ENCODE data around the gene C1orf146.
"Not testable (repeated sequence)": the region's sequence is repeated elsewhere in the genome, so short reads cannot be mapped to it uniquely, and the experiment has no call there.

The C1orf146 gene

DNA sequence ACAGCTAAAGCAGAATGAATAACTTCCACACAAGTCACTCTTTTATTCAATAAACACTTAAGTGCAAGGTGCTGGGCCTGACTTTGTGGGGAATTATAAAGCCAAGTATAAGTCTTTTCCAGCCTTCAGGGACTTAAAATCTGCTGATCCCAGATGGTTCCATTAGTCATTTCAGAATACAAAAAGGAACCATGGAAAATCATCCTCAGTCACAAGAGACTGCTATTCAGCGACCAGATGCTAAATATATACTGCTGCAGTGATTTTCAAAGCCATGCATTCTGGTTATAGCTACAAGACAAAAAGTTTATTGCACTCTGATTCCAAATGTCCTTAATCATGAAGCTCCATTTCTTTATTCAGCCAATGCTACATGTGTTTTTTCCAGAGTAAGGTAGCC, 55.3 kb downstream of the C1orf146 start:
- TF ChIP-seq ZFX (IDR thresholded peaks at IDR 0.05) = no peak
- TF ChIP-seq, protein P1, sequence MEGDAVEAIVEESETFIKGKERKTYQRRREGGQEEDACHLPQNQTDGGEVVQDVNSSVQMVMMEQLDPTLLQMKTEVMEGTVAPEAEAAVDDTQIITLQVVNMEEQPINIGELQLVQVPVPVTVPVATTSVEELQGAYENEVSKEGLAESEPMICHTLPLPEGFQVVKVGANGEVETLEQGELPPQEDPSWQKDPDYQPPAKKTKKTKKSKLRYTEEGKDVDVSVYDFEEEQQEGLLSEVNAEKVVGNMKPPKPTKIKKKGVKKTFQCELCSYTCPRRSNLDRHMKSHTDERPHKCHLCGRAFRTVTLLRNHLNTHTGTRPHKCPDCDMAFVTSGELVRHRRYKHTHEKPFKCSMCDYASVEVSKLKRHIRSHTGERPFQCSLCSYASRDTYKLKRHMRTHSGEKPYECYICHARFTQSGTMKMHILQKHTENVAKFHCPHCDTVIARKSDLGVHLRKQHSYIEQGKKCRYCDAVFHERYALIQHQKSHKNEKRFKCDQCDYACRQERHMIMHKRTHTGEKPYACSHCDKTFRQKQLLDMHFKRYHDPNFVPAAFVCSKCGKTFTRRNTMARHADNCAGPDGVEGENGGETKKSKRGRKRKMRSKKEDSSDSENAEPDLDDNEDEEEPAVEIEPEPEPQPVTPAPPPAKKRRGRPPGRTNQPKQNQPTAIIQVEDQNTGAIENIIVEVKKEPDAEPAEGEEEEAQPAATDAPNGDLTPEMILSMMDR (conservative IDR thresholded peaks at IDR 0.05) = no peak
- H3K27ac ChIP-seq = no peak overlapping the region

DNA sequence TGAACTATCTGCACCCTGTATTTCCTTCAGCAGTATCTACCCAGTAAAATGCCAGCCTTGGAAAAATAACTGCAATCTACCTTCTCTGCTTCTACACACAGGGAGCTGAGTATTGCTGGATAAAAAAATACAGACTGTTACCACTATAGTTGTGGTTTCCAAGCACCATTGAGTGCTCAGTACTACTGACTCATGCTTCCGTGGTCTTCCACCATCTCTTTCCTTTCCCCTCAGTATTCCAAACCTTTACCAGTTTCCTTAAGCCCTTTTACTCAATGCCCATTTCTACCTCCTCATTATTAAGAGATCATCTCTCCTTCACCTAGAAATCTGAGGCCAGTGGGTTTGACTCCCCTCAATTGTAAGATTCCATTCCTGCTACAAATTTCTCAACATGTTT, 57.2 kb downstream of the C1orf146 start:
- TF ChIP-seq, protein P1 (conservative IDR thresholded peaks at IDR 0.05) = no peak
- TF ChIP-seq ZFX (IDR thresholded peaks at IDR 0.05) = no peak
- no peak overlapping the region for H3K27ac ChIP-seq

DNA sequence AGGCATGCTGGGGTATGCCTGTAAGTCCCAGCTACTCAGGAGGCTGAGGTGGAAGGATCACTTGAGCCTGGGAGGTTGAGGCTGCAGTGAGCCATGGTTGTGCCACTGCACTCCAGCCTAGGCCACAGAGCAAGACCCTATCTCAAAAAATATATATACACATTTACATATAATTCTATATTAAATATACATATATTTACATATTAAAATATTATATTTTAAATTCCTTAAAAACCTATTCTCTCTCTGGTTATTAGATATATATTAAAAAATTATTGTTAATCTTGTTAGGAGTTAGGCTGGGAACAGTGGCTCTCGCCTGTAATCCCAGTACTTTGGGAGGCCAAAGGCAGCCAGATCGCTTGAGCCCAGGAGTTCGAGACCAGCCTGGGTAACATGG, 58.4 kb downstream of the C1orf146 start:
- no peak overlapping the region for H3K27ac ChIP-seq
- no peak for TF ChIP-seq ZFX (IDR thresholded peaks at IDR 0.05)
- TF ChIP-seq, protein P1 (conservative IDR thresholded peaks at IDR 0.05) = no peak

DNA sequence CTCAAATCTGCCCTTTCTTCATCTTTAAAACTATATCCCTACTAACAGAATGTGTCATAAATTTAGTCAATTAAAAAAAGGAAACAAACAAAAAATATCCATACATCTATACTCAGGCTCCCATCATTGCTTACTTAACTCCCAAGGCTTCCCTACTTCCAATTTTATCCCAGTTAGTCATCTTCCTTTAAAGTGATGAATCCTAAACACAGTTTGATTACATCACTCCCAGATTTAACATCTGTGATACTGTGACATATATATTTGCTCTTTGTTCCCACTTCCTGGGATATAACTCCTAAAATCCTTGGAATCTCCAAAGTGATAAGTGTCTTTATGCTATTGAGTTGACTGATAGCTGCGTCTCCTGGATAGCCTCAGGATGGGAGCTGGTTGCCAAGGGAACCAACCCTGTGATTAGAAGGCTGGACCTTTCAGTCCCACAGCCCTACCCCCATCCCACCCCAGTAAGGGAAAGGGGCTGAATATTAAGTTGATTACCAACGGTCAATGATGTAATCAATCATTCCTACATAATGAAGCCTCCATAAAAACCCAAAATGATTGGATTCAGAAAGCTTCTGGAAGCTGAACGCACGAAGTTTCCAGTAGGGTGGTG, 59.5 kb downstream of the C1orf146 start:
- TF ChIP-seq, protein P1 (conservative IDR thresholded peaks at IDR 0.05) = no peak
- no peak for TF ChIP-seq ZFX (IDR thresholded peaks at IDR 0.05)
- H3K27ac ChIP-seq = no peak overlapping the region

DNA sequence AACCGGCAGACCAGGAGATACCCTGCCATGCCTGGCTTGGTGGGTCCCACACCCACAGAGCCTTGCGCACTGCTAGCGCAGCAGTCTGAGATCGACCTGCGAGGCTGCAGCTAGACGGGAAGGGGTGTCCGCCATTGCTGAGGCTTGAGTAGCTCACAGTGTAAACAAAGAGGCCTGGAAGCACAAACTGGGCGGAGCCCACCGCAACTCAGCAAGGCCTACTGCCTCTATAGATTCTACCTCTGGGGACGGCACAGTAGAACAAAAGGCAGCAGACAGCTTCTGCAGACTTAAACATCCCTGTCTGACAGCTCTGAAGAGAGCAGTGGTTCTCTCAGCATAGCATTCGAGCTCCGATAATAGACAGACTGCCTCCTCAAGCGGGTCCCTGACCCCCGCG, 62.1 kb downstream of the C1orf146 start:
- H3K27ac ChIP-seq = not testable (repeated sequence)

DNA sequence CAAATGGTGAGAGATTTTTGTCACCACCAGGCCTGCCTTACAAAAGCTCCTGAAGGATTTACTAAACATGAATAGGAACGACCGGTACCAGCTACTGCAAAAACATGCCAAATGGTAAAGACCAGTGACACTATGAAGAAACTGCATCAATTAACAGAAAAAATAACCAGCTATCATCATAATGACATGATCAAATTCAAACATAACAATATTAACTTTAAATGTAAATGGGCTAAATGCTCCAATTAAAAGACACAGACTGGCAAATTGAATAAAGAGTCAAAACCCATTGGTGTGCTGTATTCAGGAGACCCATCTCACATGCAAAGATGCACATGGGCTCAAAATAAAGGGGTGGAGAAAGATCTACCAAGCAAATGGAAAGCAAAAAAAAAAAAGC, 63.7 kb downstream of the C1orf146 start:
- H3K27ac ChIP-seq = not testable (repeated sequence)

DNA sequence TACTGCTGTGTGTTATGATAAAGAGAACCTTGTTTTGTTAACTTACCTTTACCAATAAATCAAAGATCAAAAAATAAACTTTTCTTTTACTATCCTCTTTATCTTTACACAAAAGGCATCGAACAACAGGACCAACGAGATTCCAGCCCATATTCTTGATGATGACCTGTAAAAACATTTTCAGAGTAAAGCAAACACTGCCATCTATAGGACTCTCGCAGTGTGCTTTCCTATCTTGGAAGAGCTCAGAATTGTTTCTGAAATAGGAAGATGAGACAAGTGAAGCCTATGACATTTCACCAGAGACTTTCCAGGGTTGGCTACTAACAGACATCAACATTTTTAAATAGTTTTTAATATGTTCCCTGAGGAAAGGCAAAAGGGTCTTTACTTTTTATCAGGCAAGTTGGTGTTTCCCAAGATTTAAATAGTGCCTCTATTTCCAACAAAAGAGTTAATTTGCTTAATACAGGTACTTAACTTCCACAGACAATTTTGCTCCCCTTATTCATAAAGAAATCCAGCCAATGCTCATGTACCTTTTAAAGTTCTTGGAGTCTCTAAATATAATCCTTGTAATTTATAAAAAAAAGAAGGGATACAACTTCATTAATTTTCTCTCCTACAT, 73.8 kb downstream of the C1orf146 start:
- no peak for TF ChIP-seq ZFX (IDR thresholded peaks at IDR 0.05)
- TF ChIP-seq, protein P1 (conservative IDR thresholded peaks at IDR 0.05) = peak; percentile 93
- no peak overlapping the region for H3K27ac ChIP-seq
